ENCODE measurements around the gene MICAL3.

The MICAL3 gene

GRCh38 chr22:17828502-17829080, 195.8 kb downstream of the MICAL3 start:
- no peak for DNase-seq

GRCh38 chr22:17827466-17827865, 196.9 kb downstream of the MICAL3 start:
- no peak for DNase-seq

- no peak for DNase-seq
These were observed 198.3 kb downstream of the MICAL3 start for GRCh38 chr22:17825876-17826550.

DNA sequence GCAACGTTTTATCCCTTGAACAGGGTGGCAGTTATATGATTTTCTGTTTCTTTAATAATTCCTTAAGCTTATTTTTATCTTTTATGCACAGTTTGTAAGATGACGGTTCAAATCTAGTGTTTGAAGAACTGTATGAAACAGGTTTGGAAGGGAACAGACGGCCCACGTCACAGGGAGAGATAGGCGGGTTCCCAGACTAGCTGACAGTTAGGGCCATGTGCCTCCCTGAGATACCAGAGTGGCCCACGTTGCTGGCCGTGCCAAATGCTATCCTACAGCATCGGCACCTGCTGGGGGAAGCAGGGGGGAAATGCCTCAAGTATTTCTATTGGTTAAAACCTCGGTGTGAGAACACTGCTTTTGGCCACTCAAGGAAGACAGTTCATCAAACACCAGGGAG, 199.9 kb downstream of the MICAL3 start:
- DNase-seq, result no peak

- DNase-seq, result no peak
These were observed 200.4 kb downstream of the MICAL3 start for GRCh38 chr22:17823964-17824363.

DNA sequence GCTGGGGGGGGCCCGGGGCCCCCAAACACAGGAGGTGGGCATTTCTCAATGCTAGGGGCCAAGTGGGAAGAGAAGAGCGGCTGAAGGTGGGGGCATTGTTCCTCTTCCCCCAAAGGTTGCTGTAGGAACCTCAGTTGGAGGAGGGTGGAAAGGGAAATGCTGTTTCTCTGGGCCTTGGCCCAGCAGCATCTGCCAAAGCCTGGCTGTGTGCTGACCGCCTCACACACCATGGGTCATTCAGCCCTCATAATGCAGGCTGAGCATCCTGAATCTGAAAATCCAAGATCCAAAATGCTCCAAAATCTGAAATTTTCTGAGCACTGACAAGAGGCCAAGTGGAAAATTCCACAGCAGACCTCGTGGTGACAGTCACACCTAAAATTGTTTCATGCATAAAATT, 201.1 kb downstream of the MICAL3 start:
- no peak for DNase-seq

DNA sequence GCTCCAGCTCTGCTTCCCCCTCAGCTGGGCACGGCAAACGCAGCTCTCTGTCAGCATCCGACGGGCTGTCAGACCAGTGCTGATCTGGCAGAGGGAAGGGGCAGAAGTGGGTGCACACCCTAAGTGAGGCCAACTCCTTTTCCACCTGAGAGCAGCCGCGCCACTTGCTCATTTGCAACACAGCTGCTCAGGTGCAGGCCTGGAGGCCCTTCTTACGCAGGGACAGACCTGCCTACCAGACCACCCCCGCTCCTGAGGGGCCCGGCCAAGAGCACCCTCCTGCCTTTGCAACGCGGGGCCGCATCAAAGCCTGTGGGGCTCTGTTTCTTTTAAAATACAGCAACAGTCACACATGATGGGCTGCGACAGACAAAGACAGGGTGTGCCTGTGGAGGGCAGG, 202.3 kb downstream of the MICAL3 start:
- DNase-seq, result no peak

DNA sequence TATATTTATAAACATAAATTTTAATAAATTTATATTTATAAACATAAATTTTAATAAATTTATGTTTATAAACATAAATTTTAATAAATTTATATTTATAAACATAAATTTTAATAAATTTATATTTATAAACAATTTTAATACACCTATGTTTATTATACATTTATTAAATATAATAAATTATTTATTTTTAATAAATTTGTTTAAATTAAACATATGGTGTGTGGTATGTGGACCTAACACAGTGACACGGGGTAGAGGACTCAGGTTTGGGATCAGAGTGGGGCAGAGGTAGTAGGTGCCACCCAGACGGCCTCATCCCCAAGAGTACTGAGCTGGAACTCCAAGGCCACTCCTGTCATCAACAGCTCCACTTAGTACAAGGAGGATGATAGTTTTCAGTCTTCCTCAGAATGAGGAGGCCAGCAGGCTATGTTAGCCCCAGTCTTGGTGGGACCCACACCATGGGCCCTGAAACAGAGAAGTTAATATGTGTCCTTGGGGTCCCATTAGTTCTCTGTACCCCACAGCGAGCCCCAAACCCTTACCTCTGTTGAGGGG, 203.4 kb downstream of the MICAL3 start:
- no peak for DNase-seq

GRCh38 chr22:17818649-17819048, 205.7 kb downstream of the MICAL3 start:
- no peak for DNase-seq

GRCh38 chr22:17818180-17818579, 206.2 kb downstream of the MICAL3 start:
- DNase-seq, result no peak

DNA sequence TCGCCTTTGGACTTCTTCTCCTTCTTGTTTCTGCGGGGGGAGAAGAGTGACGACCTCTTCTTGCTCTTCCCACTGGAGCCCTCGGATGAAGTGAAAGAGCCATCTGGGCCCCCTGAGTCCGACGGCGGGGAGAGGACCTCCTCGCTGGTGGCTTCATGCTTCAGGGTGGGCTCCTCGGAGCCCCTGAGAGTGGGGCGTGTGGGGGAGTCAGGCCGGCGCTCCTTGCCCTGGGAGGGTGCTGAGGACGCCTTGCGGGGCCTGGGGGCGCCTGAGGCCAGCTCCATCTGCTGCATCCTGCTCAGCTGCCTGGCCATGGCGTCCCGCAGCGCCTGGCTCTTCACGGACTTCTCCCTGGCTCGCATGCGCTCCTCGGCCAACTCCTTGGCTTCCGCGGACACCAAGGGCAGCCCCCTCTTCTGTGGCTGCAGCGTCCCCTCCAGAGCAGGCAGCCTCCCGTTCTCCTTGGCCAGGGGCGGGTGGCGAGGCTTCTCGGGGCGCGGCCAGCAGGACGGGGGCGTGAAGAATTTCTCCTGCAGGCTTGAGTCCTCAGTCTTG, 206.8 kb downstream of the MICAL3 start:
- DNase-seq, result no peak

DNA sequence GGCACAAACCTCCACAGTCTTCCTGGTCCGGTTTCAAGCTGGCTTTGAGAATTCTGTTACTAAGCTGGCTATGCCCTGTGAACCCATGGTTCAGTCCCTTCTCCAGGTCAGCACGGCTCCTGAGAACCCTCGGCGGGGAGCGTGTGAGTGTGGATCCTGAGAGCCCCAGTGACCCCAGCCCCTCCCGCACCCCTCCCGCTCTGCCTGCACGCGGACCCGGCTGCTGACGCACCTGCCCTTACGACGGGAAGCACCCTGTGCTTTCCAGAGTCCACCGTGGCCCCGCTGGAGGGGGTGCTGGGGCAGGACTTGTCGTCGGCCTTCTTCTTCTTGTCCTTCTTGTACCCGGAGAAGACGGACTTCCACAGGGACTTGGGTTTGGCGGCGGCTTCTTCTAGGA, 207.3 kb downstream of the MICAL3 start:
- no peak for DNase-seq

GRCh38 chr22:17816649-17817048, 207.7 kb downstream of the MICAL3 start:
- DNase-seq, result no peak

DNA sequence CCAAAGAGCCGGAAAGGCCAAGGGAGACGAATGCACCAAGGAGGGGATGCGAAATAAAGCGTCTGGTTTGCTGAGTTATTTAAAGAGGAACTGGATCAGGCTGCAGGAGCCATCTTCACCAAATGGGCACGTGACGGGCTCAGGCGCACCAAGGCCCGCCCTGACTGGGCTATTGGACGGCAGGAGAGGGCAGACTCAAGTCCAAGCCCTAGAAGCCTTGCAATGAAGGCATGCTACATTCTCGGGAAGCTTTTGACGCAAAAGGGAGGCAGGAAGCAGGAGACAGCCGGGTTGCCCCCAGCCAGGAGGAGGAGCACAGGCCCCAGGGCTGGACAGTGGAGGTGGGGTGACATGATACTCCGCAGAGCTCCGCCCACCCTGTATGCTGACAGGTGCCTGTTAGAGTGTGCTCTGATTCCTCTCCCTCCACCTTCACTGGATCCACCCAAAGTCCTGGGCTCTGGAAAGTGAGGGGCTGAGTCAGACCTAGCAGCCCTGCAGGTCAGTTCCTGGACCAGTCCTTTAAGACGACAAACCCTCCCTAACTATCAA, 208.6 kb downstream of the MICAL3 start:
- DNase-seq, result no peak

GRCh38 chr22:17814830-17815229, 209.5 kb downstream of the MICAL3 start:
- no peak for DNase-seq

DNA sequence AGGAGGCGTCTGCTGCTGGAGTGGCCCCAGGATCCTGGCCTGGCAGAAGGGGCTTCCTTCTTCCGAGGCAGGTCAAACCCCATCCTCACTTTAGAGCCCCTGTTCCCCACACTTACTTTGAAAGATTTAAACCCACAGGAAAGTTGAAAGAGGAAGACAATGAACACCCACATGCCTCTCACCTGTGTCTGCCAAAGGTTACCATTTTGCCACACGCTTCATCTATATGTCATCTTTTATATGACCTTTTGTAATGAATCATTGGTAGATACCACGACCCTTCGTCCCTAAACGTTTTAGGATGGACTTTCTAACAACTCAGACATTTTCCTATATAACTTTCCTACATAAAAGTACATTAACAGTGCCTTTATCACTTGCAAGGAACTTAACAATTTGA, 210.3 kb downstream of the MICAL3 start:
- no peak for DNase-seq

- no peak for DNase-seq
These were observed 213.2 kb downstream of the MICAL3 start for GRCh38 chr22:17811119-17811518.

GRCh38 chr22:17810570-17811116, 213.7 kb downstream of the MICAL3 start:
- no peak for DNase-seq

DNA sequence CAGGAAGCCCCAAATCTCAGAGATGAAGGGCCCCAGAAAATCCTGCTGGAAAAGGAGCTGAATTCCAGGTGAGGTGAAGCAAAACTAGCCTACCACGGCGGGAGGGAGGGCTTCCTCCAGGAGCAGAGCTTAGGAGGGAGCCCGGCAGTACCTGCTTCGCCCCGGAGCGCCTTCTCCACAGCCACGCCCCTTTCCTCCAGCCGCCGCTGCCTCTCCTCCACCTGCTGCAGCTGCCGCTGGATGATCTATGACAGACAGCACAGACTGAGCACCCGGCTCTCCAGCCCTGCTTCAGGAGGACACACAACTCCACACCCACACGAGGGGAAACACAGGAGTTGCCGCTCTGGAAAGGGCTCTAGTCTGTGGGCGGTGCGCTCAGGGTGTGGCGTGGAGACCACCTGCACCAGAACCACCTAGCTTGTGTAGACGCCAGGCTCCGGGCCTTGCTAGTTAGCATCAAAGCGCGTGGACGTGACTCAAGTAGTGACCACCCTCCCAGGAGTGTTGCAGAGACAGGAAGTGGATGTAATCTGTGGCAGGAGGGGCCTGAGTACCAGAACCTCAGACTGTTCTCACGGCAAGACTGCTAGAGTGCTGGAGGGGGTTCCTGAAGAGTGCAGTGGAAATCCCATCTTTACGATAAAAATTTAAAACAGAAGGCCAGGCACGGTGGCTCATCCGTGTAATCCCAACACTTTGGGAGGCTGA, 215.5 kb downstream of the MICAL3 start:
- no peak for DNase-seq

DNA sequence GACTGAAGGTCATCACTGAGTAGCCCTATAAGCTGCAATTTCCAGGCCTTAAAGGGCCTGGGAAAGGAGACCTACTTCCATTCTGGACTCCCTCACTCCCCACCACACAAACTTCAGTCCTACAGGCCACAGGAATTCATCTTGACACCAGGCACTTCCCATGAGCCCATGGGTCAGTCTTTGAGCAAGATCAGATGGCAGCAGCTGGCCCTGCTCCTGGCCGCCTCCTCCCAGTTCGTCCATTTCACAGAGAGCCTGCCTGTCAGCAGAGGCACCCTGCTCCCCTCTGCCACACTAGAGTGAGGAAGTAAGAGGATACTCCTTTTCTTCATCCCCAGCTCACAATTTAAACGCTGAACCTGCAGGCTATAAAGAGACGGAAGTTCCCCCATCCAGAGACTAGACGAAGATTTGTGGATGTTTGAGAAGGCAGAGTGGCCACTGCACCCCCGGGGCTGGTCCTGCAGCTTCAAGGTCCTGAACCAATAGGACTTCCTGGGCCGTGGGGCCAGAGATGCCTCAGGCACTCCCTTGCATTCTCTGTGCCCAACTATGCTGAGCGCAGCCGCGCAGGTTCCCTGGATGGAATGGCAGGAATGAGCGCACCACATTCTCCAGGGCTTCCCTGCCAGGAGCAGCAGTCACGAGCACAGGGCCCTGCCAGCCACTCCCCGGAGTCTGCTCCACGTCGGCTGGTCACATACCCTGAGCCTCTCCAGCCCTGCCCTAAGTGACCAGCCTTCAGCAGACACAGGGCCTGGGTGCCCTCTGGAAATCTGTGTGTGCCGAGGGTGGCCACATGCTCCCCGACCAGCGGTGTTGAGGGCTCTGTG, 216.6 kb downstream of the MICAL3 start:
- no peak for DNase-seq

GRCh38 chr22:17807086-17807485, 217.3 kb downstream of the MICAL3 start:
- no peak for DNase-seq

DNA sequence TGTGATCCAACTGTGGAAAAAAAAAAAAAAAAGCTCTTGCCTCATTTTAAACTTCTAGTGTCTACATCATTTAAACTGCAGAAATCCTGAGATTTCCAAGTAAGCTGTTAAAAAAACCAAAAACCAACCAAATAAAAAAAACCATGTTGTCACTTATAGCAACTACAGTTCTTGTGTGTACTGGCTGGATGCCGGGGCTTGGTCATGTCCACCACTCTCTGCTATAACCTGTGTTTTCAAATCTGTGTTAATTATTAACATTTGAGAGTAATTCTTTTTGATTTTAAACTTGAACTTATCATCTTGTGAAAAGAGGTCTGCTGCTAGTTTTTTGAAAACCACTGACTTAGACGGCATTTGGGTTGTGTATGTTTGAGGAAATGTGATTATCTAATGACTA, 217.9 kb downstream of the MICAL3 start:
- DNase-seq, result no peak

All from T1000 (cell line).